Keratinocyte (primary cell): ENCODE data around the gene KCNJ15.

ENCODE experiments used
- CTCF ChIP-seq, 3 experiments: IDR thresholded peaks in 1 of 3; conservative IDR thresholded peaks in 1 of 3; optimal IDR thresholded peaks in 1 of 3; 2 replicates in 2 of 3; 3 replicates in 1 of 3; pipeline versions ENCODE3 to v1.5.1; 2011; ENCODE audit warnings: low read length in 3 of 3, mild to moderate bottlenecking in 3 of 3, moderate library complexity in 2 of 3, control low read depth in 1 of 3, inconsistent platforms in 1 of 3; ENCODE audit not compliant: insufficient read depth in 2 of 3; ENCODE audit errors: extremely low read depth in 1 of 3
- EZH2 ChIP-seq: IDR thresholded peaks from one replicate; pipeline ENCODE4 v1.6.1; 2012; ENCODE audit warnings: inconsistent platforms, mild to moderate bottlenecking, low read length, moderate library complexity

GRCh38 chr21:38227401-38227800 lies 29.4 kb upstream of the KCNJ15 start:
- TF ChIP-seq CTCF (optimal IDR thresholded peaks at IDR 0.05 in 1 of 3, IDR thresholded peaks at IDR 0.05 in 1 of 3, conservative IDR thresholded peaks at IDR 0.05 in 1 of 3; ENCODE audit: extremely low read depth in 1 of 3, insufficient read depth in 2 of 3, low read length in 3 of 3): no peak
- no peak for TF ChIP-seq EZH2
